Activated CD8-positive, alpha-beta memory T cell treated with anti-CD3 and anti-CD28 coated beads, Interleukin-2, amount 50 U/mL, for 1 hour (primary cell): ENCODE data around the gene NUMA1.

Experiments used
- DNase-seq: peaks from one replicate; pipeline ENCODE4 v3.0.0-alpha.2; 2020; ENCODE audit errors: extremely low read depth

NUMA1 gene

GRCh38 chr11:71977090-71977489, 103.3 kb downstream of the NUMA1 start:
- no peak for DNase-seq

DNA sequence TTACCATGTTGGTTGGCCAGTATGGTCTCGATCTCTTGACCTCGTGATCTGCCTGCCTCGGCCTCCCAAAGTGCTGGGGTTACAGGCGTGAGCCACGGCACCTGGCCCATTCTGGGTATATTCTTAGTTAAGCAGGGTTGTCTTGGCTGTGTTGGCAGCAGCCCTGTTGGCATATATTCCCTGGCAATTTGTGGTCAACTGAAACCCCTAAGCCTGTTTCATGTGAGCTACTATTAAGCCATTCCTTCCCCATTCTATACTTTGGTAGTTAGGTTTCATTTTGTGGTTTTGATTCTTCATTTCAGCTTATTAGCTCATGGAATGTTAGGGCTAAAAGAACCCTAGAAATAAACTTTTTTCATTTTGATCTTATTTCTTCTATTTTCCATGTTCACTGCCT, 103.8 kb downstream of the NUMA1 start:
- no peak for DNase-seq

DNA sequence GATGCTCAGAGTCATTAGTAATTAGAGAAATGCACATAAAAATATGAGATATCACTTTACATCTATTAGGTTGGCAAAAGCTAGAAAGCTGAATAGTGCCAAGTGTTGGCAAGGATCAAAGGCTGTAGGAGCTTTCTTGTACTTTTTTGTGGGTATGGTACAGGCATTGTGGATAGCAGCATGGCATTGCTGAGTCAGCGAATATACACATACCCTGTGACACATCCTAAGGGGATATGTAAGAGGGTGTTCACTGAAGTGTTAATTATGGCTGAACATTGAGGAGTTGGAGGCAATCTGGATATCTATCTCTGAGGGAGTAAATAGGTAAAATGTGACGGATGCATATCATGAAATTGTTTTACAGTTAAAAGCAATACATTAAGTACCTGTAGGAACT, 108.7 kb downstream of the NUMA1 start:
- no peak for DNase-seq

DNA sequence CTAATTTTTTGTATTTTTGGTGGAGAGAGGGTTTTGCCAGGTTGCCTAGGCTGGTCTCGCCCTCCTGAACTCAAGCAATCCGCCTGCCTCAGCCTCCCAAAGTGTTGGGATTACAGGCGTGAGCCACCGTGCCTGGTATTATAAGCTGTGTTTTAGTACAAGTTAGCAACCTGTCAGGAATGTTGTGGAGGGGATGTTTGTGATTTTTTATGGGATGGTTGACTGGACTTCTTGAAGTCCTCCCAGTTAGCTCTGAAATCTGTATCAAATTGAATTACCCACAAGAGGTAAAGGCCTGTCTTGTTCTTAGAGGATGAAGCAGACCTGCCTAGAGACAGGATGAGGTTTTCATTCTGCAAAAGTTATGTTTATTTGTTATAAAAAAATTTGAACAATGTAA, 115.7 kb downstream of the NUMA1 start:
- no peak for DNase-seq

DNA sequence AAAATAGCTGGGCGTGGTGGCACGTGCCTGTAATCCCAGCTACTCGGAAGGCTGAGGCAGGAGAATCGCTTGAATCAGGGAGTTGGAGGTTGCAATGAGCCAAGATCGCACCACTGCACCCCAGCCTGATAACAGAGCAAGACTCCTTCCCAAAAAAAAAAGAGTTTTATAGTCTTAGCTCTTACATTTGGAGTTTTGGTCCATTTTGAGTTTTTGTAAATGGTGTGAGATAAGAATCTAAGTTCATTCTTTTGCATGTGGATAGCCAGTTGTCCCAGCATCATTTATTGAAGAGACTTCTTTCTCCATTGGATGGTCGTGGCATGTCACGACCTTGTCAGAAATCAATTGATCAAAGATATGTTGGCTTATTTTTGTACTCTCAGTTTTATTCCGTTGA, 116.9 kb downstream of the NUMA1 start:
- no peak for DNase-seq

- no peak for DNase-seq
Measured at GRCh38 chr11:71962428-71963038, 117.8 kb downstream of the NUMA1 start.

GRCh38 chr11:71955898-71956456, 124.4 kb downstream of the NUMA1 start:
- no peak for DNase-seq
